COLO829 (cell line): ENCODE measurements around the gene CTAGE1.
"Not testable (repeated sequence)": the region's sequence is repeated elsewhere in the genome, so short reads cannot be mapped to it uniquely, and the experiment has no call there.

Experiments used
- DNase-seq: peaks from one replicate; pipeline ENCODE4 v3.0.0; 2012; ENCODE audit warnings: low spot score

Gene CTAGE1, protein sequence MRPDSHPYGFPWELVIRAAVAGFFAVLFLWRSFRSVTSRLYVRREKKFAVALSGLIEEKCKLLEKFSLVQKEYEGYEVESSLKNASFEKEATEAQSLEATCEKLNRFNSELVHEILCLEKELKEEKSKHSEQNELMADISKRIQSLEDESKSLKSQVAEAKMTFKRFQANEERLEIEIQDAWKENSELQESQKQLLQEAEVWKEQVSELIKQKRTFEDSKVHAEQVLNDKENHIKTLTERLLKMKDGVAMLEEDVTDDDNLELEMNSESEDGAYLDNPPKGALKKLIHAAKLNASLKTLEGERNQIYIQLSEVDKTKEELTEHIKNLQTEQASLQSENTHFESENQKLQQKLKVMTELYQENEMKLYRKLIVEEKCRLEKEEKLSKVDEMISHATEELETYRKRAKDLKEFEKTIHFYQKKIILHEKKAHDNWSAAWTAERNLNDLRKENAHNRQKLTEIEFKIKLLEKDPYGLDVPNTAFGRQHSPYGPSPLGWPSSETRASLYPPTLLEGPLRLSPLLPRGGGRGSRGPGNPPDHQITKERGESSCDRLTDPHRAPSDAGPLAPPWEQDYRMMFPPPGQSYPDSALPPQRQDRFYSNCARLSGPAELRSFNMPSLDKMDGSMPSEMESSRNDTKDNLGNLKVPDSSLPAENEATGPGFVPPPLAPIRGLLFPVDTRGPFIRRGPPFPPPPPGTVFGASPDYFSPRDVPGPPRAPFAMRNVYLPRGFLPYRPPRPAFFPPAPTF

DNA sequence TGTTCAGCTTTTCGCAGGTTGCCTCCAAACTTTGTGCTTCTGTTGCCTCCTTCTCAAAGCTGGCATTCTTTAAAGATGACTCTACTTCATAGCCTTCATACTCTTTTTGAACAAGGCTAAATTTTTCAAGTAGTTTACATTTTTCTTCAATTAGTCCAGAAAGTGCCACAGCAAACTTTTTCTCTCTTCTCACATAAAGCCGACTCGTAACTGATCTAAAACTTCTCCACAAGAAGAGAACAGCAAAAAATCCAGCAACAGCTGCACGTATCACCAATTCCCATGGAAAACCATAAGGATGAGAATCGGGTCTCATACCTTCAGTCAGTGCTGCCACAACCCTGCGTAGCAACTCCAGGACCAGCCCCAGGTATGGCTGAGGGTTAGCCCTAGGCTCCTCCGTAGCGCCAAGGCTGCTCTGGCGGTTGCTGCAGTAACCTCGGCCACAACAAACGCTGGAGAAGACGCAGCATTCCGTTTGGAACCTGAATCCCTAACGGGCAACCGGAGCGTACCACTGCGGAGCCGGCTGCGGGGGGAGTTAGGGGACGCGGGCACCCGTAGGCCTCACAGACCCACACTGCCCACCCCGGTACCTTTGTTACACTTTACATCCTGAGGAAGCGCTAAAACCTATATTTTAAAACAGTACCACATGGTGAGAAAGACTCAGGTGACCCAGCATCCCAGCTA lies at the start of gene CTAGE1:
Gene CTAGE1, minus strand, starts transcription at position 420 of the 693 bp plus-strand sequence. Its CDS starts 104 bp downstream, at position 316.
- no peak for DNase-seq

DNA sequence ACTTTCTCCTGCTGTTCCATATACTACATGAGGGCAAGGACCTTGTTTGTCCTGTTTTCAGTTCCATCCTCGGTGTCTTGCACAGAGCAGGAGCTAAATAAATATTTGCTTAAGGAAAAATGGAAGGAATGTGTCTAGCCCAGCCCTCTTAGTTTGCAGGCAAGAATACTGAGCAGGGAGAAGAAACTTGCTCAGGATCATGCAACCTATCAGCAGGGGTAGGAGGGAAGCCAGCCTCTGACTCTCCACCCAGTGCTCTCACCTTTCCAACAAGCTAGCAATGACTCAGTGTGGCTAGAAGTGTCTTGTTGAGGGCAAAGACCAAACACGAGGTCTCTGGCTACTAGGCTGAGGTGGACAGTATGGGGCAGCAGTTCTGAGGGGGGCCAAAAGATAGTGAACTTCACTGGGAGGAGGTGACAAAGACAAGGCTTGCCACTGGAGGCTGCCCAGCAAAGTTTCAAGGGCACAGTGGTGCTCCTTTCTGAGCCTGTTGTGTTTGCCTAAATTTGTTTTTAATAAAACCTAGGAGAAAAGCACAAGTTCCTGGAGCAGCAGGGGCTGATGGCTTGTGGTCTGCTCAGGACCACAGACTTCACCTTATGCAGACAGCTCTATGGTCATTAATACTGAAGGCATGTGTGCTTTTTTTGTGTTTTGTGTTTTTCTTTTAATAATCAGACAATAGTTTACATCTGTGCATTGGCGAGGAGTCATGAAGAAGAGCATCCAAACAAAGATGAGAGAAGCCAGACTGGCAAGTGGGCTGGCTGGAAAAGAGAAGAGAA lies 49.1 kb upstream of the CTAGE1 start:
- no peak for DNase-seq

GRCh38 chr18:22465859-22466457 lies 48.2 kb upstream of the CTAGE1 start:
- DNase-seq = peak; percentile 74

DNA sequence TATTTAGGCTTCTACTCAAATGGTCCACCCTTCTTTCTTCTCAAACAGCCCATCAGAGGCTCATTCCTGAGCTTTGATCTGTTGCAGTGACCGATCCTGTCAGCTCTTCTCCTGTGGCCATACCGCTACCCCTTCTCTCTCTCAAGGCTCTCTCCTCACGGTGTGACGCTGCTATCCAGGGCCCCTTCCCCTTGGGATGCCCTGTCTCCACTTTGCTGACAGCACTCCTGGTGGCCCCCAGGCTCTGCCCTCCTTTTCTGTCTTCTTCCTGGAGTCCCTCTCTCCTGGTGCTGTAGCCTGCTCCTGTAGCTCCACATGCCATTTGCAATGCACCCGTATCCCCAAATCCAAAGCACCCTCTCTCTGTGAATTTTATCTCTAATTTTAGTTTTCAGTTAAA lies 45.4 kb upstream of the CTAGE1 start:
- no peak for DNase-seq

GRCh38 chr18:22459491-22459890 lies 41.8 kb upstream of the CTAGE1 start:
- no peak for DNase-seq

GRCh38 chr18:22457524-22457923 lies 39.8 kb upstream of the CTAGE1 start:
- no peak for DNase-seq

DNA sequence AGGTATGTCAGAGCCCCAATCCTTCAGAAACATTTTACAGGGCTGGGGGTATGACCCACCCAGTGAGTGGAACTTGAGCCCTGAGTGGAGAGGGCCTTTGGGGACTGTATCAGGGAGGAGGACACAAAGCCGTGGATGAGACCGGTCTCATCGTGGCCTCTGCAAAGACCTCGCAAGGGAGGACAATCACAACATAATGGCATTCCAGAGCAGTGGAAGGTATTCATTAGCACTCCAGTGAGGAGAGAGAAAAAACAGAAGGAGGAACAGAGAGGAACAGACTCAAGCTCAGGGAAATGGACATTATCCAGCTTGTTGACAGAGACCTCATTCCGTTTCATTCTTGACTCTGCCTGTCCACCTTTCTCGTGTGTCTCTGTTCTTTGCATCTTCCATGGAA lies 38.8 kb upstream of the CTAGE1 start:
- no peak for DNase-seq

GRCh38 chr18:22456116-22456480 lies 38.4 kb upstream of the CTAGE1 start:
- DNase-seq = no peak

- DNase-seq = no peak
Measured at GRCh38 chr18:22455425-22456115, 37.9 kb upstream of the CTAGE1 start.

DNA sequence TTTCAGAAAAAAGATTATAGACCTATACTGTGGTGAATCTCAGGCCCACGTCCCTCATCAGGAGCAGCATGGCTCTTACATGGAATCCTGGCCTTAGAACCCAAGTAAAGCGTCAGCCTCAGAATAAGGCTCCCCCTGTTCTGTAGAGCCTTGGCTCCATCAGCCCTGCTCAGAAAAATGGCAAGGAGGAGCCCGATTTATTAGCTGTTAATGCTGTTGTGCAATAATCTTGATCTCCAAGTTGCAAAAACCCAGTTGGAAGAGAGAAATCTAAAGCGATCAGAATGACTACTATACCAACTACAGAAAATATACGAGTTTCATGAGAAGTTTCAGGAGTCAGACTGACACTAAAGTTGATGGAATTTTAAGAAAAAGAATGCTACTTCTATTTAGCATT lies 35.6 kb upstream of the CTAGE1 start:
- DNase-seq = no peak

DNA sequence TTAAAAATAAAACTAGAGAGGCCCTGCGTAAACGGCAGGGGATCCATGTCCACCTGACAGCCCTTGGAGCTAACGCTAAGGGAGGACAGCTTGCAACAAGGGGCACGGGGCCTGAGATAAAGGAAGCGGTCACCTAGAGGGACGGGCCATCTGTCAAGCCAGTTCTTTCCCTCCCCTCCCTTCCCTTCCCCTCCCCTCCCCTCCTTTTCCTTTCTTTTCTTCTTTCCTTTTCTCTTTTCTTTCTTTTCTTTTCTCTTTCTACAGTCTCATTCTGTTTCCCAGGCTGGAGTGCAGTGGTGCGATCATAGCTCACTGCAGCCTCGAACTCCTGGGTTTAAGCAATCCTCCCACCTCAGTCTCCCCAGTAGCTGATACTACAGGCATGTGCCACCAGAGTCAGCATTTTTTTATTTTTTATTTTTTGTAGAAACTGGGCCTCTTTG lies 34.5 kb upstream of the CTAGE1 start:
- no peak for DNase-seq

- no peak for DNase-seq
Measured at GRCh38 chr18:22451796-22452195, 34.1 kb upstream of the CTAGE1 start.

GRCh38 chr18:22450766-22451165 lies 33.1 kb upstream of the CTAGE1 start:
- not testable (repeated sequence) for DNase-seq

GRCh38 chr18:22450318-22450717 lies 32.6 kb upstream of the CTAGE1 start:
- DNase-seq = not testable (repeated sequence)

GRCh38 chr18:22449753-22450152 lies 32.0 kb upstream of the CTAGE1 start:
- DNase-seq = not testable (repeated sequence)

DNA sequence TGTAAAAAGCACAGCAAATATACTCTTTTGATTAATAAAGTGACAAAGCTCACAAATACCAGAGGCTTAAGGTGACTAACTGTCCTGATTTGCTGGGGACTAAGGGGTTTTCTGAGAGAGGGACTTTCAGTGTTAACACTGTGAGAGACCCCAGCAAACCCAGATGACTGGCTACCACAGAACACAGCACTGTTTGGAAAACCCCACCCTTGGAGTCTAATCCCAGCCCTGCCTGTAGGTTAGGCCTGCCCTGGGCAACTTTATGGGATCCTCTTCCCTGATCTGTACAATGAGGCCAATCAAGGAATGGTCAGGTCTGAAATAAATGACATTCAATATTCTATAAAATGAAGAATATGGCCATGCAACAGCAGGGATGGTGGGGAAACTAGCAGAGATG lies 30.5 kb upstream of the CTAGE1 start:
- no peak for DNase-seq

DNA sequence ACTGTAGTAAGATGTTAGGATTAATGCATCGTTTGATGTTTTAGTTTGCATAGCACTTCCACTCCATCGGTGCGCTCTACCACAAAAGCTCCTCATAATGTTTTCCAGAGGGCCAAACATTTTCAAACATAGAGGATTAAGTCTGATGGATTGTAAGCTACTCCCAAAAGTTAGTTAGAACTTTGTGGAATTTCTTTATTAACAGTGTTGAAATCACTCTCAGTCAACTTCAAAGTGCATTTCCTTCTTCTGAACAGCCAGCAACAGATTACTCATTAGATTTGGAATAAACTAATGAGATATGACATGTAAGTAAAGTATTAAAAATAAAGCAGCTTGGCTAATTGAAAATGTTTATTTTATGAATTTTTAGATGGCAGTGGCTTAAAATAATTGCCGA lies 30.1 kb upstream of the CTAGE1 start:
- DNase-seq = no peak

DNA sequence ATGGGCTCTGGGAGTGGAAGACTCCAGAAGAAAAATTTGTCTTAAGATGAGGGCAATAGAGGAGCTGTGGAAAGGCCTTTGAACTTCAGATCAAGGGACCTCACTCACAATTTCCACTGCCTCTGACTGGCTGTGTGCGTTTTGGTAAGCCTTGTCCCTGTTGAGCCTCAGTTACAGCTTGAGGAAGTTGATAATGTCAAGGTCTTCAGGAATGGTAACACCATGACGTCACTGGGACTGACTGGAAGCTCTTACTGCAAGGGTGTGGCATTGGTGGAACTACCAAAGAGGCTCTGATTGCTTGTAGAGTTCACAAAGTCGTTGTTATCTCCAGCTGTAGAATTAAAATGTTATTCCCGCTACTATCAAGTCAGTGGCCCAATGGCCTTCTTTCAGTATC lies 29.2 kb upstream of the CTAGE1 start:
- no peak for DNase-seq

- no peak for DNase-seq
Measured at GRCh38 chr18:22446325-22446724, 28.6 kb upstream of the CTAGE1 start.

DNA sequence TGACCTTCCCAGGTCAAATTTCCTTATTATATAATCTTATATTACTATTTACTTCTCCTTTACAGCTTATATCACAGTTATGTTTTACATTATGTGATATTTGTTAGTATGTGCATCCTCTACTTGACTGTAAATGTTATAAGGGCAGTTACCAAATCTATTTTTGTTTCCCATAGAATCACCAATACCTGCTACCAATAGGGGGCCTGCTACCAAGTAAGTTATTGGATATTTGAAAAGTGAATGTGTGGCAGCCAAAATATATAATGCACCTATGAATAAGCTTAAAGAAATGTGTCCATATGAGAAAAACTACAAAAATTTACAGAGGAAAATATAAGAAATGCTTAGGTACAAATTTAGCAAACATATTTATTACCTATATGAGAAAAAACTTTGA lies 23.9 kb upstream of the CTAGE1 start:
- DNase-seq = no peak

- DNase-seq = no peak
Measured at GRCh38 chr18:22439447-22439846, 21.7 kb upstream of the CTAGE1 start.
